WI38 (cell line): ENCODE data around the gene DCLRE1B.

Experiments used
- H3K4me3 ChIP-seq: 2 replicates; pipeline ENCODE4 v1.5.1; 2011; ENCODE audit warnings: low read depth, mild to moderate bottlenecking, control low read depth, low read length
- CTCF ChIP-seq: IDR thresholded peaks from 2 replicates; pipeline ENCODE4 v1.5.1; 2012; ENCODE audit warnings: low read depth, mild to moderate bottlenecking, control low read depth, low read length

DCLRE1B gene

GRCh38 chr1:113928941-113929749 is 24.0 kb downstream of the DCLRE1B start, which contains the start of gene HIPK1:
TSS of gene HIPK1 (plus strand) at chr1:113929324.
- H3K4me3 ChIP-seq: peak within 1 kb of the TSS; percentile 99
- no peak for TF ChIP-seq CTCF

- TF ChIP-seq CTCF: no peak
- H3K4me3 ChIP-seq: peak overlapping the region; percentile 99
Measured at GRCh38 chr1:113929750-113930498, 24.8 kb downstream of the DCLRE1B start.

DNA sequence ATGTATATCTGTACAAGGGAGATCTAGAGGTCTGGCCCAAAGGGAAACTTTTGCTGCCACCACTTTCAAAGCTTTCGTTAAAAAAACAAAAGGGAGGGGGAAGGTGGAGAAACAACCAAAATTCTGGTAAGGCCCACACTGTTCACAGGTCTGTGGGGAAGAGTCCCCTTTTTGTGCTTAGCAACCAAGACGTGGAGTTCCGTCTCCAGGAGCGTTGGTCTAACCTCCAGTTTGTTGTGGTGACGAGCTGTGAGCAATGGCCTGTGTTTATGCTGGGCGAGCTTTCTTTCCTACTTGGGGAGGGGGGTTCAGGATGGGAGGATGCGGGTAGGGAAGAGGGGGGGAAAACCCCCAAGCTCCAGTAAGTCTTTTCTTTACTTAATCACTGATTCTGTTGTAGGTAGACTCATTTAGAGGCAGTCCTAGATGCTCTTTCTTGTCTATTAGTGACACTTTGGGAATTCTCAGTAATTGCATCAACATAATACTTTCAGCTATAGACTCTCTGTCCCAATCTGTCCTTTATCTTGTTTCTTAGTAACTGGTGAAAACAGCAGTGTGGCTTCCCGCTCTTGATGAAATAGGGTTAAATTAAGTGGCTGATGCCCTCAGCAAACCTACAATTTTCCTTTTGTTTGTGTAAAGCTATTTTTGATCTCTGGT is 25.5 kb downstream of the DCLRE1B start:
- no peak for TF ChIP-seq CTCF
- peak overlapping the region; percentile 99 for H3K4me3 ChIP-seq

DNA sequence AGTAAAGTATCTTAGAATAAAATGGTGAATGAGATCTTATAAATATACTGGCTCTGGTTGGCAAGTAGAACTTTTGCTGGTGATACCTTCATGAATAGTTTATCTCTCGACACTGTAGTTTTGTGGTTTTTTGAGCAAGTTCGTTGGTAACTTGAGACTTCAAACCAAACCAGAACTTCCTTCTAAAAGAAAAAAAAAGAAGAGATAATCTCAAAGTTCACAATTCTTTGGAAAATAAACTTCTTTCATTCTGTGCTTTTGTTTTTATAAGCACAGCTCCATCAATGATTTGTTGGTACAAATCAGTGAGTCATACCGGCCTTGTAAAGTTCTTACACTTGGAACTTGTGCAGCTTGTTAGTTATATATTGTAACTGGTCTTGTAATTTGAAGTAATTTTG is 26.3 kb downstream of the DCLRE1B start:
- TF ChIP-seq CTCF: no peak
- peak overlapping the region; percentile 99 for H3K4me3 ChIP-seq

DNA sequence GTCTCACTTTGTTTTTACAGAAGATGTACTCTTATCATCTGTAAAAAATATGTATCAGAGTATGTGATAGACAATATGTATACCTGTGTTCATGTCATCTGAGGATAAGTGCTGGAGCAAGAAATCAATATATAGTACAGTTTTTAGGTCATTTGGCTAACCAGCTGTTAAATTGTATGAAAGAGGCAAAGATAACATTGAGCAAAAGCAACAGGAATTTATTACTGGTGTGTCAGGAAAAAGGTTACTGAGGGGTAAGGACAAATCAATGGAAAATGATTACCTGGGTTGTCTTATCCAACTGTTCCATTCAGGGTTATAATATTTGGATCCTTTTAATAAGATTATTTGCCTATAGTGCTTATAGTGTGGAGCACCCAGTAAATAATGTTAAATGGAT is 28.9 kb downstream of the DCLRE1B start:
- no peak overlapping the region for H3K4me3 ChIP-seq
- TF ChIP-seq CTCF: no peak

GRCh38 chr1:113934511-113935055 is 29.5 kb downstream of the DCLRE1B start:
- no peak overlapping the region for H3K4me3 ChIP-seq
- TF ChIP-seq CTCF: no peak

GRCh38 chr1:113935176-113935575 is 30.1 kb downstream of the DCLRE1B start:
- no peak overlapping the region for H3K4me3 ChIP-seq
- TF ChIP-seq CTCF: no peak
